Epidermal melanocyte (primary cell): ENCODE measurements around the gene APMAP.

Experiments
- DNase-seq: peaks from one replicate; pipeline ENCODE4 v3.0.0; 2011; ENCODE audit warnings: low spot score; ENCODE audit not compliant: insufficient read length

The APMAP gene

GRCh38 chr20:25025091-25025861, 32.7 kb upstream of the APMAP start:
- no peak for DNase-seq

GRCh38 chr20:25024171-25024570, 31.6 kb upstream of the APMAP start:
- DNase-seq, result no peak

- DNase-seq, result no peak
These were observed 30.8 kb upstream of the APMAP start for GRCh38 chr20:25023356-25023755.

- DNase-seq, result no peak
These were observed 30.1 kb upstream of the APMAP start for GRCh38 chr20:25022680-25023079.

- no peak for DNase-seq
These were observed 28.8 kb upstream of the APMAP start for GRCh38 chr20:25021336-25021735.

GRCh38 chr20:25020901-25021301, 28.4 kb upstream of the APMAP start:
- no peak for DNase-seq

- DNase-seq, result no peak
These were observed 27.8 kb upstream of the APMAP start for GRCh38 chr20:25020345-25020744.

- DNase-seq, result no peak
These were observed 27.0 kb upstream of the APMAP start for GRCh38 chr20:25019381-25020155.

GRCh38 chr20:25018841-25019240, 26.3 kb upstream of the APMAP start:
- no peak for DNase-seq

- DNase-seq, result no peak
These were observed 25.9 kb upstream of the APMAP start for GRCh38 chr20:25018425-25018824.

- no peak for DNase-seq
These were observed 24.8 kb upstream of the APMAP start for GRCh38 chr20:25017257-25017803.

GRCh38 chr20:25016471-25016870, 23.9 kb upstream of the APMAP start:
- no peak for DNase-seq

- DNase-seq, result no peak
These were observed 23.4 kb upstream of the APMAP start for GRCh38 chr20:25015986-25016385.

GRCh38 chr20:25014816-25015215, 22.3 kb upstream of the APMAP start:
- no peak for DNase-seq

GRCh38 chr20:25013478-25014380, 21.2 kb upstream of the APMAP start:
- DNase-seq, result no peak

GRCh38 chr20:25012616-25013189, 20.2 kb upstream of the APMAP start:
- DNase-seq, result no peak

GRCh38 chr20:25011831-25012241, 19.3 kb upstream of the APMAP start:
- DNase-seq, result no peak

GRCh38 chr20:25011261-25011660, 18.7 kb upstream of the APMAP start:
- no peak for DNase-seq

GRCh38 chr20:25009218-25010145, 16.9 kb upstream of the APMAP start:
- no peak for DNase-seq
